Measurements from ENCODE around the gene TOB2.

TOB2 gene

DNA sequence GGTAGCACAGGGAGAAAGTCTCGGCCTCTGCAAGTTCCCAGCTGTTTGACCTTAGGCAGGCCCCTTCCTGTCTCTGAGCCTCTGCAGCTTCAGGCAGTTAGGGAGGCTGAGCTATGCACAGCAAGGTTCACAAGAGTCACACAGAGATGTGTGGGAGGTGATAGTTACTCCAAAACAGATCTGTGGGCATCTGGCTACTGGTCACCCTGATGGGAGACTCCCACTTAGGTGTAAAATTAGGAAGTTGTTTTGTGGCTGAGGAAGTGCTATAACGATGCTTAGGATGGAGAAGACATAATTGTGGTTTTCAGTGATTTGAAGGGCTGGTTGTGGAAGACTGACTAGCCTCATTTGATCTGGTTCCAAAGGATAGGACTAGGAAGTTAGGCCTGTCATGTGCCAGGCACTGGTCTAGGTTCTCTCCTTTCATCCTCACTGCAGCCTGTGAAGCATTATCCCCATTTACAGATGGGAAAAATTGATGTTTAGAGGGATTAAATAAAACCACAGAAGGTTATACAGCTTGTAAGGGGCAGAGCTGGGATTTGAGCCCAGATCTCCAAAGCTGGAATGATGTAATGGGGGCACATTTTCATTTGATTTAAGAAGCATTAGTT, 35.8 kb upstream of the TOB2 start:
- Histone ChIP-seq H3K27ac (peak overlapping the region in 4 of 11 experiments; percentile 22 to 89 (median 88); a peak in 8 of 22 replicates), H3K36me3 (peaks cover 0 to 23% (median 13%) of the 10 kb centered on the region in 11 experiments; a peak in 11 of 22 replicates), H3K4me2 (peak overlapping the region; percentile 67 to 99 (median 85))

DNA sequence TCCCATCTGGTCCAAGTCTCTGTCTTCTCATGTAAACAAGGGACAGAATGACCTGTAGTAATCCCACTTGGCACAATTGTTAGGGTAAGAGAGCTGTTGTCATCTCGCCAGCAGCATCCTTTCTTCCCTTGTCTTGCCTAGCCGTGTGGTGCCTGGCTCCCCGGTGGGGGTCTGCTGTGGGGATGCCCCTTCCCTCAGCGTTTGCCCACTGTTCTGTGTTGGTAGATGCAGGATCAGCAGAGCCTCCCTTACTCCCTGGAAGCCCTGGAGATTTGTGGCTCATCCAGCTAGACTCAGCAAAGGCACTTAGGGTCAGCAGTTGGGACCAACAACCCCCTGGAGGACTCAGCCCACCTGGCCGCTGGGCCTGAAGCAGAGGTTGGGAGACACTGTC, 35.3 kb upstream of the TOB2 start:
- no peak for TF ChIP-seq Cebpa-rat (IDR thresholded peaks at IDR 0.05)
- peak overlapping the region; percentile 67 to 99 (median 85) for H3K4me2 ChIP-seq
- H3K36me3 ChIP-seq = peaks cover 0 to 23% (median 14%) of the 10 kb centered on the region in 11 experiments; a peak in 11 of 22 replicates
- no peak overlapping the region for H3K4me3 ChIP-seq
- H3K9me3 ChIP-seq (replicated peaks in 1 of 11) = peaks cover 0 to 9% (median 0%) of the 10 kb centered on the region in 11 experiments; a peak in 6 of 22 replicates
- peak overlapping the region in 4 of 11 experiments; percentile 22 to 89 (median 88); a peak in 5 of 22 replicates for H3K27ac ChIP-seq
- peak overlapping the region in 8 of 11 experiments; percentile 3 to 82 (median 38); a peak in 10 of 22 replicates for H3K9ac ChIP-seq
- H3K4me1 ChIP-seq = peaks cover 60 to 96% (median 89%) of the 10 kb centered on the region in 10 experiments
- H3K27me3 ChIP-seq = no peaks in the 10 kb centered on the region
- peaks cover 61 to 100% (median 97%) of the 10 kb centered on the region in 11 experiments for H4K20me1 ChIP-seq

More for the DNA sequence above, 35.8 kb upstream of the TOB2 start:
- H3K27me3 ChIP-seq = no peaks in the 10 kb centered on the region
- H4K20me1 ChIP-seq = peaks cover 61 to 100% (median 99%) of the 10 kb centered on the region in 11 experiments
- H3K4me1 ChIP-seq = peaks cover 58 to 97% (median 89%) of the 10 kb centered on the region in 10 experiments
- H3K4me3 ChIP-seq = no peak overlapping the region
- H3K9me3 ChIP-seq (replicated peaks in 1 of 11) = peaks cover 0 to 5% (median 0%) of the 10 kb centered on the region in 11 experiments; a peak in 6 of 22 replicates
- no peak for TF ChIP-seq Cebpa-rat (IDR thresholded peaks at IDR 0.05)
- H3K9ac ChIP-seq = peak overlapping the region in 8 of 11 experiments; percentile 3 to 82 (median 38); a peak in 12 of 22 replicates

DNA sequence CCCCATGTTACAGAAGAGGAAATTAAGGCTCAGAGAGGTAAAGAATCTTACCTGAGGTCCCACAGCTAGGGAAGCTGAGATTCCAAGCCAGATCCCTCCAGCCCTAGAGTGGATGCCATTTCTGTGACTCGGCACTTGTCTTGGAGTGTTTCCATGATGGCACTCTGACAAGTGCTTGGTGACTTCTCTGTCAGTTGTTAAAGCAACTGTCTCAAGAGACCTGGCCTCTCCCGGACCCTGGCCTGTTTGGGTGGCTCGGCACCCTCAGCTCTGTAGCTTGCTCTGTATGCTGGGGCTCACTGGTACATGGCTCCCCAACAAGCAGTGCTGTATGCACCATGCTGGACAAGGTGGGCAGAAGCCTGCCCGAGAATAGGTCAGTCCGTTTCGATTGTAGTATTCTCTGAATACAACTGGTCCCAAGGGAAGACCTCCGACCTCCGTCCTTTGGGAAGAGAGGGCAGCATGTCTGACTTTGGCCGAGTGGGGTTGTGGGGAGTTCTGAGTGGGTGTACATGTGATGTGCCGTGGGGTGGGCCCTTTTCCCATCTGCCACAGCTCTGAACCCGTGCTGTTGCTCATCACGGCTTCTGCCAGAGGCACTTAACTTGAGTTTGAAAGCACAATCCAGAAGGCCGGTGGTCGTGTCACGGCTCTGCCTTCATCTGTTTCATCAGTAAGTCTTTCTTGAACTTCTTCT, 34.7 kb upstream of the TOB2 start:
- peak overlapping the region in 4 of 11 experiments; percentile 86 to 89 (median 88); a peak in 7 of 22 replicates for H3K27ac ChIP-seq
- peaks cover 60 to 94% (median 88%) of the 10 kb centered on the region in 10 experiments for H3K4me1 ChIP-seq

DNA sequence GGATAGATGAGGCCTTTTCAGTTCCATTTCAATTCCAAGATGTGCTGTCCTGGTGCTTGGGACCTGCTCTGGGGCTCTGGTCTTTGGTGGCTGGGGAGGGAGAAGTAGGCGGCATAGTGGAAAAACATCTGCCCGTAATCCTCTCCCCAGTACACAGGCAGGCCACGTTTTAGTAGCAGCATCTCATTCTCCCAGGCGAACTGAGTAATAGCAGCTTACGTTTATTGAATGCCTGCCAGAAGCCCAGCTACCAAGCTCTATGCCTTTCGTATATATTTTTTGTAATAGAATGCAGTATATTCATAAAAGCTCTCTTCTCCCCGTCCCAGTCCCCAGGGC, 33.8 kb upstream of the TOB2 start:
- Histone ChIP-seq H3K4me2 (peak overlapping the region; percentile 57 to 99 (median 85); a peak in 21 of 22 replicates), H3K9ac (peak overlapping the region in 8 of 11 experiments; percentile 19 to 82 (median 69); a peak in 11 of 22 replicates), H3K27ac (peak overlapping the region in 7 of 11 experiments; percentile 64 to 89 (median 86); a peak in 9 of 22 replicates), H3K36me3 (peaks cover under 1 to 30% (median 18%) of the 10 kb centered on the region in 11 experiments; a peak in 14 of 22 replicates), H3K4me1 (peaks cover 60 to 95% (median 82%) of the 10 kb centered on the region in 10 experiments), H3K4me3 (peak overlapping the region in 1 of 10 experiments; percentile 8; a peak in 1 of 20 replicates), H4K20me1 (peaks cover 54 to 99% (median 89%) of the 10 kb centered on the region in 11 experiments), H3K27me3 (no peaks in the 10 kb centered on the region), H3K9me3 (replicated peaks in 1 of 11) (peaks cover 0 to 11% (median 0%) of the 10 kb centered on the region in 11 experiments; a peak in 7 of 22 replicates)
- TF ChIP-seq Cebpa-rat (IDR thresholded peaks at IDR 0.05) = no peak

More for the DNA sequence above, 34.7 kb upstream of the TOB2 start:
- Histone ChIP-seq H3K4me3 (no peak overlapping the region), H3K9me3 (replicated peaks in 1 of 11) (peaks cover 0 to 11% (median 0%) of the 10 kb centered on the region in 11 experiments; a peak in 7 of 22 replicates), H4K20me1 (peaks cover 61 to 100% (median 90%) of the 10 kb centered on the region in 11 experiments), H3K36me3 (peaks cover 0 to 24% (median 11%) of the 10 kb centered on the region in 11 experiments; a peak in 9 of 22 replicates), H3K9ac (peak overlapping the region in 4 of 11 experiments; percentile 78 to 82 (median 81); a peak in 7 of 22 replicates), H3K4me2 (peak overlapping the region in 10 of 11 experiments; percentile 67 to 99 (median 88); a peak in 19 of 22 replicates), H3K27me3 (no peaks in the 10 kb centered on the region)
- no peak for TF ChIP-seq Cebpa-rat (IDR thresholded peaks at IDR 0.05)

DNA sequence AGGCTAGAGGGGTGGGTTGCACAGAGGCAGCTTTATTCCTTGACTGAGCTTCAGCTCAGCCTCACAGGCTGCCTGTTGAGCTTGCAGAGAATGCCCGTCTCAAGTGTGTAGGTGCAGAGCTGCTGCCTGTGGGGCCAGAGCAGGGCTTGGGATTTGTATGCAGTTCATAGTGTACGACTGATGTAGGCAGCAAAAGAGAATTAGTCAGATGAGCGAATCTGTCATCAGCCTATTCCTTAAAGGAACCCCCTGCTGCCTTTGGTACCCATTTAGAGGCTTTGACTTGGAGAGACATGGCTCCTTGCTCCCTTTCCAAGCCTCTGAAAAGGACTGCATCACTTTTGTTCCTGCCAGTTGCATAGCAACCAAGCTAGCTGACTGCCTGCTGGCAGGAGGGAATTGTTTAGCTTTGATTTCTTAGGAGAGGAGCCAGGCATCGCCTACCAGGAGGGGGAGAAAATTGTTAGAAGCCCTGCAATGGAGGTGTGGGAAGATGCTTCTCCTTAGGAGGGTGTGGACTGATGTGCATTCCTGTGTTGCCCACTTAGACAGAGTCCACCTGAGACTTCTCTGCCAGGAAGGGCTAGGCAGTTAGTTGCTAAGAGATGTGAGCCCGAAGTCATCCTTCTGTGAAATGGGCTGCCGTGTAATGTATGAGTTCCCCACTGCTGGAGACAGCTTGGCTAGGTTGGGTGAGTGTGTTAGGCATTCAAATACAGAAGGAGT, 33.2 kb upstream of the TOB2 start:
- peaks cover 50 to 98% (median 89%) of the 10 kb centered on the region in 11 experiments for H4K20me1 ChIP-seq
- no peaks in the 10 kb centered on the region for H3K27me3 ChIP-seq
- H3K4me3 ChIP-seq = peak overlapping the region in 7 of 10 experiments; percentile 2 to 47 (median 19); a peak in 6 of 20 replicates
- peaks cover 3 to 34% (median 23%) of the 10 kb centered on the region in 11 experiments; a peak in 14 of 22 replicates for H3K36me3 ChIP-seq
- peaks cover 55 to 91% (median 76%) of the 10 kb centered on the region in 10 experiments for H3K4me1 ChIP-seq
- peaks cover 0 to 11% (median 0%) of the 10 kb centered on the region in 11 experiments; a peak in 7 of 22 replicates for H3K9me3 ChIP-seq (replicated peaks in 1 of 11)
- peak overlapping the region; percentile 57 to 99 (median 85) for H3K4me2 ChIP-seq
- no peak for TF ChIP-seq Cebpa-rat (IDR thresholded peaks at IDR 0.05)
- peak overlapping the region; percentile 24 to 82 (median 55); a peak in 19 of 22 replicates for H3K9ac ChIP-seq
- H3K27ac ChIP-seq = peak overlapping the region in 9 of 11 experiments; percentile 47 to 89 (median 71); a peak in 18 of 22 replicates

DNA sequence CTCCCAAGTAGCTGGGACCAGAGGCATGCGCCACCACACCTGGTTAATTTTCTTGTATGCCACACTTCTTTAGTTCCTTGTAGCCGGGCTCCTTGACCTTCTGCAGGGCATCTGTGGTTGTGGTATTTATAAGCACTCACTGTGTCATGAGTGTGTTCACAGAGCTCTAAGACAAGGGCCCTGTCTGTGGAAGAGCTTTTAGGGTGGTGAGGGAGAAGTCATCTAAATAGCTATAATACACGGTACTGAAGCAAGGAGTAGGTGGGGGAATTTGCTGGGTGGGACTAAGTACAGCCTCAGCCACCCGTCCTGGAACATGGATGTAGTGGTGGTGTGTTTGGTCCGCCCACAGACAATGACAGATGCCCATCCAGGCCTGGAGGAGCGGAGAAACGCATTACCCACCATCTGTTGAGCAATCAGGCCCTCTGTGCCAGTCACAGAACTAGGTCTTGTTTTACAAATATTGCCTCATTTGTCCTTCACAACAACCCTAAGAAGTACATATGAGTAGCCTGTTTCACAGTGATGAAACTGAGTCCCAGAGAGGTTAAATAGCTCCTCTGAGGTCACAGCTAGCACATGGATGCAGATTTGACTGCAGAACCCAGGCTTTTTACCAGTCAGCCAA, 32.4 kb upstream of the TOB2 start:
- TF ChIP-seq Cebpa-rat (IDR thresholded peaks at IDR 0.05) = peak in 9 of 11 experiments; percentile 69 to 98 (median 75); a peak in 16 of 22 replicates
- H3K4me3 ChIP-seq = peak overlapping the region in 7 of 10 experiments; percentile 2 to 47 (median 19); a peak in 7 of 20 replicates
- H3K27me3 ChIP-seq = no peaks in the 10 kb centered on the region
- H4K20me1 ChIP-seq = peaks cover 48 to 95% (median 86%) of the 10 kb centered on the region in 11 experiments
- H3K9ac ChIP-seq = peak overlapping the region; percentile 43 to 82 (median 55); a peak in 21 of 22 replicates
- peak overlapping the region in 9 of 11 experiments; percentile 47 to 89 (median 71); a peak in 19 of 22 replicates for H3K27ac ChIP-seq
- peaks cover 54 to 83% (median 69%) of the 10 kb centered on the region in 10 experiments for H3K4me1 ChIP-seq
- H3K36me3 ChIP-seq = peaks cover 5 to 36% (median 20%) of the 10 kb centered on the region in 11 experiments; a peak in 14 of 22 replicates
- H3K9me3 ChIP-seq (replicated peaks in 1 of 11) = peaks cover 0 to 11% (median 0%) of the 10 kb centered on the region in 11 experiments; a peak in 7 of 22 replicates
- peak overlapping the region; percentile 57 to 99 (median 85) for H3K4me2 ChIP-seq

DNA sequence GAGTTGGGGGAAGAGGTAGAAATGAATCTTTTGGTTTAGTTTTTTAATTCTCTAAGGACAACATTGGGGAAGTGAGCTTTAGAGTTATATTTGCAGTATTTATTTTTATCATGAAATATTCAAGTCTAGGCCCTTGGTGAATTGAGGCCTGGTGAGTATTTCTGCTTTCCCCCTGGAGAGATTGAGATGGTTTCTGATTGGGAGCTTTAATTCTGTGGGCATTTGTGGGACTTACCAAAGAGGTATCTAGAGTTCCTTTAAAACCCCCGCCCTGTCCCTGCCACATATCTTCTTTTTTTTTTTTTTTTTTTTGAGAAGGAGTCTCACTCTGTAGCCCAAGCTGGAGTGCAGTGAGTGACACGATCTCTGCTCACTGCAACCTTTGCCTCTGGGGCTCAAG, 31.9 kb upstream of the TOB2 start:
- Histone ChIP-seq H3K27me3 (no peaks in the 10 kb centered on the region), H3K4me2 (peak overlapping the region; percentile 57 to 99 (median 85)), H3K9me3 (replicated peaks in 1 of 11) (peaks cover 0 to 11% (median 0%) of the 10 kb centered on the region in 11 experiments; a peak in 7 of 22 replicates), H3K4me3 (peak overlapping the region in 5 of 10 experiments; percentile 8 to 47 (median 28); a peak in 6 of 20 replicates), H3K27ac (peak overlapping the region in 9 of 11 experiments; percentile 47 to 89 (median 71); a peak in 19 of 22 replicates), H3K4me1 (peaks cover 51 to 78% (median 64%) of the 10 kb centered on the region in 10 experiments), H3K36me3 (peaks cover 6 to 42% (median 19%) of the 10 kb centered on the region in 11 experiments; a peak in 14 of 22 replicates), H4K20me1 (peaks cover 48 to 95% (median 86%) of the 10 kb centered on the region in 11 experiments), H3K9ac (peak overlapping the region; percentile 43 to 82 (median 55); a peak in 21 of 22 replicates)
- no peak for TF ChIP-seq Cebpa-rat (IDR thresholded peaks at IDR 0.05)

Data from BLaER1 treated with 17β-estradiol and CSF1 and Interleukin-3, amounts not matched to agents 10 nM and 100 nM (cell line).